Keratinocyte (primary cell): ENCODE measurements around the gene FGGY.

ENCODE experiments used
- EZH2 ChIP-seq: IDR thresholded peaks from one replicate; pipeline ENCODE4 v1.6.1; 2012; ENCODE audit warnings: inconsistent platforms, mild to moderate bottlenecking, low read length, moderate library complexity
- TF ChIP-seq, protein P1 (sequence below), 3 experiments: IDR thresholded peaks in 1 of 3; conservative IDR thresholded peaks in 1 of 3; optimal IDR thresholded peaks in 1 of 3; 2 replicates in 2 of 3; 3 replicates in 1 of 3; pipeline versions ENCODE3 to v1.5.1; 2011; ENCODE audit warnings: low read length in 3 of 3, mild to moderate bottlenecking in 3 of 3, moderate library complexity in 2 of 3, control low read depth in 1 of 3, inconsistent platforms in 1 of 3; ENCODE audit not compliant: insufficient read depth in 2 of 3; ENCODE audit errors: extremely low read depth in 1 of 3

DNA sequence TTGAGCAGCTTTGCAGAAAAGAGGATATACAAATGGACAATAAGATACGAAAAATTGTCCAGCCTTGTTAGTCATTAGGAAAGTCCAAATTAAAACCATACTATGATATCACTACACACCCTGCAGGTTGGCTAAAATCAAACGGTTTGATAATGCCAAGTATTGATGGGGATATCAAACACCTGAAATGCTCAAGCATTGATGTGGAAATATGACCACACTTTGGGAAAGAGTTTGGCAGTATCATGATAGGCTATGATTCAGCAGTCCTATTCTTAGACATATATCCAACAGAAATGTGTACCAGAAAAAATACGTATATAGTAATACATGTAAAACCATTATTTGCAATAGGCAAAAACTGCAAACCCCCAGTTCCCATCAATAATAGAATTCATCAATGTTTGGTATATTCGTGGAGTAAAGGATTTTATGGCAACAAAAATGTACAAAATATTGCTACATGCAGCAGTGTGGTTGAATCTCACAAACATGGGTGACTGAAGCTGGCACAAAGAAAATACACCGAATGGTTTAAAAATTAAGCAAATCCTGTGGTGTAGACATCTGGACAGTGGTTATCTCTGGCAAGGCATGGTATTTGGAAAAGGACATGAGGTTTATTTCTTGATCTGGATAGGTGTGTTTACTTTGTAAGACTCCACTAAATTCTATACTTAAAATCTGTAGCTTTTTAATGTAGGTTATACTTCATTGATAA lies 243.2 kb downstream of the FGGY start:
- TF ChIP-seq, protein P1, sequence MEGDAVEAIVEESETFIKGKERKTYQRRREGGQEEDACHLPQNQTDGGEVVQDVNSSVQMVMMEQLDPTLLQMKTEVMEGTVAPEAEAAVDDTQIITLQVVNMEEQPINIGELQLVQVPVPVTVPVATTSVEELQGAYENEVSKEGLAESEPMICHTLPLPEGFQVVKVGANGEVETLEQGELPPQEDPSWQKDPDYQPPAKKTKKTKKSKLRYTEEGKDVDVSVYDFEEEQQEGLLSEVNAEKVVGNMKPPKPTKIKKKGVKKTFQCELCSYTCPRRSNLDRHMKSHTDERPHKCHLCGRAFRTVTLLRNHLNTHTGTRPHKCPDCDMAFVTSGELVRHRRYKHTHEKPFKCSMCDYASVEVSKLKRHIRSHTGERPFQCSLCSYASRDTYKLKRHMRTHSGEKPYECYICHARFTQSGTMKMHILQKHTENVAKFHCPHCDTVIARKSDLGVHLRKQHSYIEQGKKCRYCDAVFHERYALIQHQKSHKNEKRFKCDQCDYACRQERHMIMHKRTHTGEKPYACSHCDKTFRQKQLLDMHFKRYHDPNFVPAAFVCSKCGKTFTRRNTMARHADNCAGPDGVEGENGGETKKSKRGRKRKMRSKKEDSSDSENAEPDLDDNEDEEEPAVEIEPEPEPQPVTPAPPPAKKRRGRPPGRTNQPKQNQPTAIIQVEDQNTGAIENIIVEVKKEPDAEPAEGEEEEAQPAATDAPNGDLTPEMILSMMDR (optimal IDR thresholded peaks at IDR 0.05 in 1 of 3, IDR thresholded peaks at IDR 0.05 in 1 of 3, conservative IDR thresholded peaks at IDR 0.05 in 1 of 3; ENCODE audit: extremely low read depth in 1 of 3, insufficient read depth in 2 of 3, low read length in 3 of 3), result no peak
- TF ChIP-seq EZH2, result no peak
